NCI-H748 (cell line): ENCODE measurements around the gene NPY.
A peak's percentile ranks its signal among the peaks of the same experiment; 100 is the strongest.
"Not testable (repeated sequence)": the region's sequence is repeated elsewhere in the genome, so short reads cannot be mapped to it uniquely, and the experiment has no call there.

Experiments used
- DNase-seq: peaks from one replicate; lab custom pipeline; 2025; ENCODE audit not compliant: unreplicated experiment; lab: John Stamatoyannopoulos, UW

Gene NPY

GRCh38 chr7:24283897-24284698 is at the start of gene NPY:
Gene NPY (plus strand): TSS chr7:24284190. CDS start chr7:24285241, 1,051 bp downstream.
- peak; percentile 64 for DNase-seq

GRCh38 chr7:24239260-24239659 is 44.7 kb upstream of the NPY start:
- DNase-seq: no peak

- no peak for DNase-seq
Observed at GRCh38 chr7:24241206-24241605, 42.8 kb upstream of the NPY start.

- DNase-seq: no peak
Observed at GRCh38 chr7:24244554-24244953, 39.4 kb upstream of the NPY start.

- DNase-seq: no peak
Observed at GRCh38 chr7:24245362-24245761, 38.6 kb upstream of the NPY start.

GRCh38 chr7:24249266-24249665 is 34.7 kb upstream of the NPY start:
- no peak for DNase-seq

- DNase-seq: no peak
Observed at GRCh38 chr7:24251568-24251967, 32.4 kb upstream of the NPY start.

GRCh38 chr7:24255139-24255538 is 28.9 kb upstream of the NPY start:
- DNase-seq: no peak

- not testable (repeated sequence) for DNase-seq
Observed at GRCh38 chr7:24258324-24258723, 25.7 kb upstream of the NPY start.

- DNase-seq: peak; percentile 5
Observed at GRCh38 chr7:24271938-24272337, 12.1 kb upstream of the NPY start.

- DNase-seq: no peak
Observed at GRCh38 chr7:24279512-24279911, 4.5 kb upstream of the NPY start.

GRCh38 chr7:24283554-24283896 is 465 bp upstream of the NPY start:
- DNase-seq: no peak

- DNase-seq: no peak
Observed at GRCh38 chr7:24284699-24285506, 913 bp downstream of the NPY start.

- DNase-seq: peak; percentile 68
Observed at GRCh38 chr7:24290004-24290641, 6.1 kb downstream of the NPY start.

- no peak for DNase-seq
Observed at GRCh38 chr7:24291271-24291670, 7.3 kb downstream of the NPY start.

- DNase-seq: peak; percentile 90
Observed at GRCh38 chr7:24297362-24297761, 13.4 kb downstream of the NPY start.

- no peak for DNase-seq
Observed at GRCh38 chr7:24298696-24299095, 14.7 kb downstream of the NPY start.

- no peak for DNase-seq
Observed at GRCh38 chr7:24299192-24299591, 15.2 kb downstream of the NPY start.

- no peak for DNase-seq
Observed at GRCh38 chr7:24301703-24302102, 17.7 kb downstream of the NPY start.

GRCh38 chr7:24304494-24305095 is 20.6 kb downstream of the NPY start:
- no peak for DNase-seq

- no peak for DNase-seq
Observed at GRCh38 chr7:24307326-24307725, 23.3 kb downstream of the NPY start.
